HG03520 (cell line): ENCODE measurements around the gene ME1.
A peak's percentile ranks its signal among the peaks of the same experiment; 100 is the strongest.
"Not testable (repeated sequence)": the region's sequence is repeated elsewhere in the genome, so short reads cannot be mapped to it uniquely, and the experiment has no call there.

Source experiments
- ATAC-seq: cut with Tn5 transposase; IDR thresholded peaks from one replicate; pipeline ENCODE4 v1.9.1; 2021; ENCODE audit warnings: mild to moderate bottlenecking, moderate library complexity; ENCODE audit not compliant: unreplicated experiment

ME1 gene

DNA sequence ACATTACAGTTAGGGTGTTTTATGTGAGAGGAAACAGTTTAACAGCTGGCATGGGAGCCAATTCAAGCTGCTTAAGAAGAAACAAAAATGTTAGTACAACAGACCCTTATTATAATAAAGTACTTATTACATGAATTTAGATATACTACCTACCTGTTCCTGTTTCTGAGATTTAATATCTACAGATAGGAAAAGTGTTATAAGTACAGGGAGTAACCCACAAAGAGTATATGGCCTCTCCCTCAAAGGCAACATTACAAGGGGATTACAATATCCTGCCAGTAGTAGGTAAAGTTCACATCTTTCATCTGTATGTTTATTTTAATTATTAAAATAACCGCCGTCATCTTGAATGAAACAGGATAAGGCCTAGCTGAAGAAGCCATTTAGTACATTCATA lies 1.8 kb upstream of the ME1 start:
- ATAC-seq = no peak

DNA sequence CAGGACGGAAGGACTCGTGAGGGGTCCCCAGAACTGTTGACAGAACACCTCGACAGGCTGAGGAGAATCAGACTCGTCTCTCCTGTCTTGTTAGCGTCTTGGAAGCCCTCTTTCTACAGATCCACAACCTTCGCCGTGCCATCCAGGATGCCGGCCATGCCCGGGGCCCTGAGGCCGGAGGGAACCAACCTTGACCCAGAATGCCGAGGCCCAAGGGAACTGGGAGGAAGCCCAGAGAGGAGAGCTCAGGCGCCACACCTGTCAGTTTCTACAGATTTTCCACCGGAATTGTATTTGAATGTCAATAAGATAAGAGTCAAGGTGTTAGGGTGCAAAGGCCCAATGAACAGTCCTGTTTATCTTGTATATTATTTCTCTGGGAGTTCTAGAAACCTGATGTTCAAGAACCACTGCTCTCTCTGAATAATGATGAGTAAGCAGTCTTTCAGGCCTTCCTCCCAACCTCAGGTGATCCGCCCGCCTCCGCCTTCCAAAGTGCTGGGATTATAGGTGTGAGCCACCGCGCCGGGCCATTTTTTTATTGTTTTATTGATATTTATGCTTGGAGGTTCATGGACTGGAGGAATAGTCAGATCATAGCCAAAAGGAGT lies 799 bp upstream of the ME1 start:
- no peak for ATAC-seq

DNA sequence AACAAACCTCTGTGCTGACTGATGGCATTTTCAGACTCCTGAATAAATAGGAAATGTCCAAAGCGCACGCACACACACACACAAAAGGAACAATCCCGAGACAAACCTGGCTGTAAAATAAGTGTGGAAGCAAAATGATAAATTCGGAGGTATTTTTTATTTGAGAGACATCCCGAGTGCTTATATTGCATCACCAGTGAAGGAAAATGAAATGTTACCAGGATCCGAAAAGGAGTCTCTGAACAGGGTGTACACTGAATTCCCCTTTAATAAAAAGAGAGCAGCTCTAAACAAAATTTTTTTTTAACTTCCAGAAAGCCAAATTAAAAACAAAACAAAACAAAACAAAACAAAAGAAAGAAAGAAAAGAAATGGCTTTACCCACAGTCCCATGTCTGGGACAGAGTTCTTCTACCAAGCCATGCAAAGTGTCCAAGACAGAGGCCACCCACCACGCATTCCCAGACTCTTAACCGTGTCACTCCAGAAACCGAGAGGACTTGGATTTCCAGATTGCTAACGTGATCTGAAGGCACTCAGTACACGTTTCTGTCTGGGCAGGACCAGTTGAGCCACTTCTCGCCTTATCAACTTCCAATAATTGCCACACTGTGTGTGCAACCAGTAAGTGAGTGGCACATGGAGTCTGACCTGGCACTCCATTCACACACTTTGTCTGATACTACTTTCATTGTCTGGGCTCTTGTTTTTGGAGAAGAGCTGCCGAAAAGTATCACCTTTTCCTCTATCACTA lies 817 bp downstream of the ME1 start:
- peak; percentile 13 for ATAC-seq

DNA sequence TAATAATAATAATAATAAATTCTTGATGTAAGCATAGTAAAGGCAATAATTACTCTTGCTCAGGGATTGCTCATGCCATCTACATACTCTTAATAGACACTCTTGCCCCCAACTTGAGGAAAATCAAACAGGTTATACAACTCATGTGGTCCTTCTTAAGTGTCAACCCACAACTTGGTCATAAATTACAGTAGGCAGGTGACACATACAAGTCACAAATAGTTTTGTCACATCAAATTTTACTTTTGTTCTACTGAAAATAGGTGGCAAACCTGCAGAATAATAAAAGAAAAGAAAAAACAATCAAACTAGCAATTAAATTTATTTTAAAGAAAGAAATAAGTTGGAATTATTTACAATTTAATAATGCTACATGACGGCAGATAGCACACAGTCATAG lies 1.6 kb downstream of the ME1 start:
- ATAC-seq = no peak

GRCh38 chr6:83424392-83425018 lies 6.3 kb downstream of the ME1 start:
- no peak for ATAC-seq

DNA sequence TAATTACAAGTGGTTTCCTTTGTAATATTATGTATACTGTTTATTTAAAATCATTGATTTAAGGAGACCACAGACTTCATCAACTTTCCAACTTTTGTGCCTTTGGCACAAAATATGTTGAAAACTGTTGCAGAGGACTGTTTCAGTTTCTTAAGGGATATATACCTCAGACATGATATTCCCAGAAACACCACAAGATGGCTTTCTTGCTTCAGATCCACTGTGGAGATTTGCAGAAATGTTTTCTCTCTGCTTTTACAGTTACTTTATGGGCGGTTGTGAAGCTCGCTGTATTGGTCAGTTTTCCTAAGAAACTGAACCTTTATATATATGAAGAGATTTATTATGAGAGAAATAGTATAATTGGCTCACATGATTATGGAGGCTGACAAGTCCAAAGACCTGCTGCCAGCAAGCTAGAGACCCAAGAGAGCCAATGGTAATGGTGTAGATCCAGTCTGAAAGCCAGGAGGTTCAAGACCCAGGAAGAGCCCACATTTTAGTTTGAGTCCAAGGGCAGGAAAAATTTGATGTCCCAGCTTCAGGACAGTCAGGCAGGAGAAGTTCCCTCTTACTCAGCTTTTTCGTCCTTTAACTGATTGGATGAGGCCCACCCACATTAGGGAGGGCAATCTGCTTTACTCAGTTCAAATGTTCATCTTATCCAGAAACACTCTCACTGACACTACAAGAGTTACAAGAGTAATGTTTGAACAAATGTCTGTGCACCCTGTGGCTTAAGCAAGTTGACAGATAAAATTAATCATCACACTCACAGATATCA lies 12.8 kb downstream of the ME1 start:
- ATAC-seq = no peak

GRCh38 chr6:83413068-83413467 lies 17.8 kb downstream of the ME1 start:
- no peak for ATAC-seq

- no peak for ATAC-seq
These were observed 19.1 kb downstream of the ME1 start for GRCh38 chr6:83411731-83412130.

- ATAC-seq = no peak
These were observed 27.7 kb downstream of the ME1 start for GRCh38 chr6:83403191-83403590.

DNA sequence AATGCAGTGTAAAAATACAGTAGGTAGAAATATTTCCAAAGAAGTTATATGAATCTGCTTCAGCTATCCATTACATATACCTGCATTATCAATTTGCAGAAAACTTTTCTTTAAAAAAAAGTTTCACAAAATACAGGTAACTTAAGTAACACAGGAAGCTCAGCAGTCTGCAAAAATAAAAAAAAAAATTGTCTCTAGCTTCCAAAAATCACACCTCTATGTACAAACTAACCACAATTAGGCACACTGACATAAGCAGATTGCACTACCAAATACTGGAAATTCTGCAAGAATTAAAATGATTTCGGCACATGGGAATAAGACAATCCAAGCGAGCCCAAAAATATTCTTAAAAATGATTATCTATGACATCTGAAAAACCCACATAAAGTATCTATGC lies 41.2 kb downstream of the ME1 start:
- ATAC-seq = no peak

DNA sequence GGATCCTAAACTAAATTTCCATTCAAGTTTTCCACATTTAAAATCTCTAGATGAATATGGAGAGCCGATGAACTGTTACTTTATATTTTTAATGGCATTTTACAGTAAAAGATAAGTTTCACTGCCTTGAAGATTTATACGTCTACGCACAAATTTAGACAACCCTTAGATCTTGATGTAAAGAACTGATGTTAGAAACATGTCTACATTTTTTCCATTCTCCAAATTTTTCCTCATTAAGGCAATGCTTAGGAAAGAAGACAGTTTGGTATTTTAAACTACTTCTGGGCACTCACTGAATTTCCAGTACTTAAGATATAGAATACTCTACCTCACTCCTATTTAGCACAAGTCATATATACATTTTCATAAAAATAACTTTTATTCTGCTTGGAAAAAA lies 45.4 kb downstream of the ME1 start:
- ATAC-seq = no peak

DNA sequence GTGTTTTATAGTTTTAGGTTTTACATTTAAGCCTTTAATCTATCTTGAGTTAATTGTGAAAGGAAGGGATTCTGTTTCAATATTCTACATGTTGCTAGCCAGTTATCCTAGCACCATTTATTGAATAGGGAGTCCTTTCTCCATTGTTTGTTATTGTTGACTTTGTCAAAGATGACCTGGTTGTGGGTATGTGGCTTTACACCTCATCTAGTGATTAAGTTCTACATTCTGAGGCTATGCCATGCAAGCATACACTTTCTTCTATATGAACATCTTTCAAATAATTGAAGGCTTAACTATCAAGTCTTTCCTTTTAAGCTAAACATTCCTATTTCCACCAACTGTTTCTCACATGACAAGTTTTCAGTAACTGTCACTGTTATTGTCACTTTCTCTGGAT lies 46.1 kb downstream of the ME1 start:
- no peak for ATAC-seq

DNA sequence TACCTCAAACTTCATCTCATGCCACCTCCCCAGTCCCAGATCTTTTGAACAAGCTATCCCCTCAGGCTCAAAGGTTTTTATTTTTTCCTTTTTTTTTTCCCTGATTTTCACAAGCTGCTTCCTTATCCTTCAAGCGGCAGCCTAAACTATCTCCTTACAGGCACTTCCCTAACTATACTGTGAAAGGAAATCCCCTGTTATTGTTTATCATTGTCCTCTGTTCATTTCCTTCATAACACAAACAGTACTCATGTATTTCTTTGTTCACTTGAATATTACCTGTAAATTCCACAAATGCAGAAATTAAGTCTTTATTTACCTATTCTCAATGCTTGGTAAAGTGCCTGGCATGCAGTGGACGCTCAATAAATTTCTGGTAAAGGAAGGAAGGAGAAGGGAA lies 48.9 kb downstream of the ME1 start:
- no peak for ATAC-seq

DNA sequence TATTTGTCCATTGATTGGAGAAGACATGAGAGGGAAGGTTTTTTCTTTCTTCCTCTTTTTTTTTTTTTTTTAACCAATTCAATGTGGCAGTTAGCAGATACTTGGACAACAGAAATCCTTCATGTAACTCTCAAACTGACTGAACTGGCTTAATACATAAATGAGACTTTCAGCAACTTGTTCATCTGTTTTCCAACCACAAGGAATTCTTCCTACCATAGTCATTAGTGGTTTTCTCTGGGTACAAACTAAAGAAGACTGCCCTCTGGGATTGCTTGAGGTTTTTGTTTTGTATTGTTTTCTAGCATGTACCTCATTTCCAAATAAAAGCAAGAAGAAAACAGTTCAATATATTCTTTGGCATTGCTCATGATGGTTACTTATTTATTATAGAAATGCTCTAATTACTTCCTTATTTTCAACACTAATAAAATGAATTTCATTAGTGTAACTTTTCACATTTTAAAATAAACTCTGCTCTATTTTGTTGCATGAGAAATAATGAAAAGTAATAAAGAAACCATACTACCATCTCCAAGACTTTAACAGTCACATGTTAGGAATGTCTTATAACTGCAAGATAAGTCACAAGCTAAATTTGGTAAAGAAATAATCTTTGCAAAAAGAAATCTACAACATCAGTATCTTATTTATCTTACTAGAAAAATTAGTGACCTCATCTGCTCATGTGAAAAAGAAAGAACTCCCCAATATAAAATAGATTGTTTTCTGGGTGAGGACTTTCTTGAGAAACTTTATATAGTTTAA lies 52.0 kb downstream of the ME1 start:
- no peak for ATAC-seq

DNA sequence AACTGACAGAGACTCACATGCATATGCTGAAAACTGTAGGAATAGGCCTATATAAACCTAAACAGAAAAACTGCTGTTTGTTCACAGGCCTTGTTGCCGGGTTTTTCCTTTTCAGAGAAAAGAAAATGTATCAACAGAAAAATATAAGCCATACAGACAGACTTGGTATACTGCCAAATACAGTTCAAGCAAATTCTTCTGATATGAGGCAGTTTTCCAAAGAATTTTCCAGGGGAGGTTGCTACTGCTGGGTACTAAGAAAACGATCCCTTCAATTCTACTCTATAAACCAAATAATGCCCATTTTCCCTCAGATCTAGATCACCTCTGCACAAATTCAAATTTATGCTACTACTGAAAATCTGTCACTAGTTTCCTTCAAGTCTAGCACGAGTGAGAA lies 59.4 kb downstream of the ME1 start:
- no peak for ATAC-seq

- ATAC-seq = no peak
These were observed 60.3 kb downstream of the ME1 start for GRCh38 chr6:83370567-83370966.

- ATAC-seq = no peak
These were observed 61.2 kb downstream of the ME1 start for GRCh38 chr6:83369692-83370091.

GRCh38 chr6:83368577-83368976 lies 62.3 kb downstream of the ME1 start:
- no peak for ATAC-seq

DNA sequence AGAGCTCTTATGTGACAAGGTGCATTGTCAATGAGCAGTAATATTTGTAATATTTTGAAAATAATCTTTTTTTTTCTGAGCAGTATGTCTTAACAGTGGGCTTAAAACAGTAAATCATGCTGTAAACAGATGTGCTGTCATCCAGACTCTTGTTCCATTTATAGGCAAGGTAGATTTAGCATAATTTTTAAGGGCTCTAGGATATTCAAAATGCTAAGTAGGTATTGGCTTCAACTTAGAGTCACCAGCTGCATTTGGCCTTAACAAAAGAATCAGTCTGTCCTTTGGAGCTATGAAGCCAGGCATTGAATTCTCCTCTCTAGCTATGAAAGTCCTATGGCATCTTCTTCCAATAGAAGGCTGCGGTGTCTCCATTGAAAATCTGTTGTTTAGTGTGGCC lies 63.7 kb downstream of the ME1 start:
- no peak for ATAC-seq

GRCh38 chr6:83365931-83366330 lies 64.9 kb downstream of the ME1 start:
- no peak for ATAC-seq

DNA sequence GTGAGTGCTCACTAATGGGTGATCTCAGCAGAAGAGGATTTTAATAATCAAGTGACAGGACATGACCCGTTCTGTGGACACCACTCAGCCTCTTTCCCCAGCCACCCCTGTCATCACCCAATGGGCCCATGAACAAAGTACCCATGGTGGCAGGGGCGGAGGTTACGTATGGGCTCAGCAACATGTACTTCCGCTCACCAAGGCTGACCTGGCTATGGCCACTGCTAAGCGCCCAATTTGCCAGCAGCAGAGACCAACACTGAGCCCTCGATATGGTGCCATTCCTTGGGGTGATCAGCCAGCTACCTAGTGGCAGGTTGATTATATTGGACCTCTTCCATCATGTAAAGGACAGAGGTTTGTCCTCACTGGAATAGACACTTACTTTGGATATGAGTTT lies 68.5 kb downstream of the ME1 start:
- ATAC-seq = not testable (repeated sequence)
